Prostate gland (tissue), 2 donors: ENCODE measurements around the gene ACACA.

Source experiments
- CTCF ChIP-seq, 4 experiments: fragments of 200-600 bp in 2 of 4; fragments of 450-650 bp in 2 of 4; sonication (generic) in 2 of 4; IDR thresholded peaks; 1 replicate in 3 of 4; 2 replicates in 1 of 4; pipeline ENCODE4 v1.5.1; 2016 to 2019; ENCODE audit warnings: antibody characterized with exemption in 4 of 4, mild to moderate bottlenecking in 2 of 4, moderate library complexity in 2 of 4
- POLR2A ChIP-seq: fragments of 450-650 bp; IDR thresholded peaks from one replicate; pipeline ENCODE4 v1.6.1; 2016; ENCODE audit warnings: antibody characterized with exemption, mild to moderate bottlenecking

GRCh38 chr17:37429039-37429438, 22.4 kb upstream of the ACACA start:
- no peak for TF ChIP-seq CTCF (IDR thresholded peaks at IDR 0.05)
- TF ChIP-seq POLR2A: no peak
